B cell (primary cell): ENCODE results near the gene GAD2. TPM values are rescaled to one million over a fixed set of nuclear protein-coding genes. Genes with fewer than 3 reads are reported as not detected.

Experiments
- ATAC-seq: fragments of 200-7000 bp; cut with Tn5 transposase; one replicate; pipeline ENCODE4 v1.10.0; 2021; ENCODE audit warnings: low read depth, mild to moderate bottlenecking, moderate number of reproducible peaks, moderate library complexity
- CTCF ChIA-PET: fragments of 350-600 bp; sonication (Branson Sonifier 250); formaldehyde crosslinking; loops from one replicate; lab custom pipeline; 2021; ENCODE audit warnings: antibody characterized with exemption, inconsistent platforms; lab: Charles Lee
- POLR2A ChIA-PET: fragments of 350-600 bp; sonication (Branson Sonifier 250); formaldehyde crosslinking; loops from one replicate; lab custom pipeline; 2021; ENCODE audit warnings: antibody characterized with exemption; lab: Charles Lee
- DNase-seq: peaks from one replicate; pipeline ENCODE4 v3.0.0; 2013
- H2AFZ ChIP-seq: 2 replicates; pipeline ENCODE4 v1.6.1; 2012; ENCODE audit warnings: mild to moderate bottlenecking, low read depth, low read length; ENCODE audit not compliant: insufficient read depth, poor library complexity, severe bottlenecking
- H3K27ac ChIP-seq, 2 donors: 1 replicate in 1 of 2; 2 replicates in 1 of 2; pipeline ENCODE4 v1.5.1; 2012 to 2013; ENCODE audit warnings: low read length in 2 of 2, mild to moderate bottlenecking in 2 of 2, moderate library complexity in 1 of 2
- H3K27me3 ChIP-seq, 4 experiments: fragments of 200-600 bp in 1 of 4; sonication (generic) in 1 of 4; replicated peaks in 1 of 4; 1 replicate in 2 of 4; 2 replicates in 2 of 4; pipeline versions ENCODE4 v1.6.1 to v1.7.0; 2013 to 2016; ENCODE audit warnings: low read length in 3 of 4, mild to moderate bottlenecking in 2 of 4, mixed read lengths in 1 of 4, moderate library complexity in 1 of 4; ENCODE audit not compliant: insufficient read depth in 4 of 4, control insufficient read depth in 3 of 4; ENCODE audit errors: control extremely low read depth in 1 of 4
- H3K36me3 ChIP-seq, 2 experiments: replicated peaks in 1 of 2; 1 replicate in 1 of 2; 2 replicates in 1 of 2; pipeline versions ENCODE4 v1.6.1 to v1.7.1; 2013; ENCODE audit warnings: low read length in 1 of 2; ENCODE audit not compliant: insufficient read depth in 2 of 2, control insufficient read depth in 1 of 2; ENCODE audit errors: control extremely low read depth in 1 of 2, extremely low read depth in 1 of 2
- H3K4me1 ChIP-seq, 2 donors: fragments of 200-600 bp in 1 of 2; sonication (generic) in 1 of 2; 1 replicate in 1 of 2; 2 replicates in 1 of 2; pipeline versions ENCODE4 v1.5.1 to v1.6.1; 2013 to 2017; ENCODE audit warnings: low read length in 2 of 2; ENCODE audit not compliant: control insufficient read depth in 2 of 2, insufficient read depth in 2 of 2
- H3K4me2 ChIP-seq: replicated peaks from 2 replicates; pipeline ENCODE3; 2012; ENCODE audit warnings: mild to moderate bottlenecking, low read depth, low read length; ENCODE audit not compliant: poor library complexity, severe bottlenecking
- H3K4me3 ChIP-seq, 5 experiments: fragments of 200-600 bp in 1 of 5; sonication (generic) in 1 of 5; 1 replicate in 3 of 5; 2 replicates in 2 of 5; pipeline versions ENCODE4 v1.5.1 to v1.7.0; 2011 to 2016; ENCODE audit warnings: low read length in 4 of 5, mild to moderate bottlenecking in 4 of 5, low read depth in 2 of 5, control low read depth in 1 of 5, moderate library complexity in 1 of 5; ENCODE audit not compliant: insufficient read depth in 1 of 5; ENCODE audit errors: control extremely low read depth in 1 of 5, extremely low read depth in 1 of 5
- H3K79me2 ChIP-seq: fragments of 200-600 bp; sonication (generic); one replicate; pipeline ENCODE4 v1.6.0; 2016; ENCODE audit warnings: low read length; ENCODE audit not compliant: control insufficient read depth, insufficient read depth
- H3K9ac ChIP-seq: fragments of 200-600 bp; sonication (generic); 2 replicates; pipeline ENCODE4 v1.6.1; 2017; ENCODE audit warnings: mild to moderate bottlenecking, low read length, moderate library complexity
- H3K9me3 ChIP-seq, 3 donors: one replicate each; pipeline versions ENCODE4 v1.6.1 to v1.7.1; 2013; ENCODE audit warnings: low read length in 2 of 3; ENCODE audit not compliant: control insufficient read depth in 2 of 3, insufficient read depth in 1 of 3; ENCODE audit errors: control extremely low read depth in 1 of 3
- H4K20me1 ChIP-seq: 2 replicates; pipeline ENCODE4 v1.6.0; 2012; ENCODE audit warnings: mild to moderate bottlenecking, low read length; ENCODE audit not compliant: insufficient read depth, control insufficient read depth, poor library complexity, severe bottlenecking
- H3K27ac Mint-ChIP-seq: one replicate; pipeline ENCODE4 v1.8.0; 2021; ENCODE audit warnings: mixed read lengths
- H3K27me3 Mint-ChIP-seq: one replicate; pipeline ENCODE4 v1.8.0; 2021; ENCODE audit warnings: mixed read lengths
- H3K4me1 Mint-ChIP-seq: one replicate; pipeline ENCODE4 v1.8.0; 2021; ENCODE audit warnings: mixed read lengths
- H3K4me3 Mint-ChIP-seq: one replicate; pipeline ENCODE4 v1.8.0; 2021; ENCODE audit warnings: mixed read lengths
- H3K9me3 Mint-ChIP-seq: one replicate; pipeline ENCODE4 v1.8.0; 2022; ENCODE audit warnings: mixed read lengths; ENCODE audit not compliant: insufficient read depth
- EZH2 ChIP-seq: IDR thresholded peaks from 2 replicates; pipeline ENCODE4 v1.6.1; 2012; ENCODE audit warnings: borderline replicate concordance, low read depth, mild to moderate bottlenecking, moderate library complexity, low read length; ENCODE audit not compliant: insufficient read depth, poor library complexity, severe bottlenecking
- WGBS: methylation state at CpG from one replicate; pipeline ENCODE4 v1.1.5; 2013; ENCODE audit warnings: missing lambda C conversion rate; ENCODE audit not compliant: insufficient coverage; 5-methylcytosine and 5-hydroxymethylcytosine counted together
- intact Hi-C: fragments of 100-400 bp; cut with micrococcal nuclease; formaldehyde crosslinking; loops from one replicate; pipeline ENCODE4 v1.10.0; 2022
- polyA plus RNA-seq: library from polyadenylated mRNA; depleted of rRNA; stranded (reverse); fragments of >200 nt; gene quantifications from 2 replicates; pipeline ENCODE4 v1.2.3, GENCODE V29; 2012
- total RNA-seq, 2 donors: library from RNA; stranded (reverse); fragments of 120-200 nt in 1 of 2; gene quantifications; 1 replicate in 1 of 2; 2 replicates in 1 of 2; pipeline versions ENCODE4 v1.2.3 to v1.2.4, GENCODE V29; 2013 to 2022
- TF ChIP-seq, protein P1 (sequence below): fragments of 200-600 bp; IDR thresholded peaks from one replicate; pipeline ENCODE4 v1.8.0; 2022; ENCODE audit warnings: antibody characterized with exemption, mild to moderate bottlenecking

The GAD2 gene
- total and polyA plus RNA-seq, 2 donors (not counting 1 experiment from before 2014, with no cell fraction given): not detected

GRCh38 chr10:26219676-26220075 is 3.1 kb downstream of the GAD2 start:
- DNase-seq: no peak
- Histone ChIP-seq H3K9ac (no peak overlapping the region), H3K4me3 (no peak overlapping the region), H3K4me2 (no peak overlapping the region), H3K9me3 (peaks cover 0 to 20% (median 0%) of the 10 kb centered on the region in 3 donors), H3K36me3 (no peaks in the 10 kb centered on the region), H3K27ac (no peak overlapping the region), H3K4me1 (peaks cover 31 to 38% of the 10 kb centered on the region in 2 donors), H3K79me2 (no peaks in the 10 kb centered on the region), H4K20me1 (no peaks in the 10 kb centered on the region), H2AFZ (no peak overlapping the region), H3K27me3 (peaks cover 0 to 57% (median 42%) of the 10 kb centered on the region in 4 experiments)
- POLR2A ChIA-PET: no interaction called here
- no peaks in the 10 kb centered on the region for H3K9me3 Mint-ChIP-seq
- TF ChIP-seq, protein P1, sequence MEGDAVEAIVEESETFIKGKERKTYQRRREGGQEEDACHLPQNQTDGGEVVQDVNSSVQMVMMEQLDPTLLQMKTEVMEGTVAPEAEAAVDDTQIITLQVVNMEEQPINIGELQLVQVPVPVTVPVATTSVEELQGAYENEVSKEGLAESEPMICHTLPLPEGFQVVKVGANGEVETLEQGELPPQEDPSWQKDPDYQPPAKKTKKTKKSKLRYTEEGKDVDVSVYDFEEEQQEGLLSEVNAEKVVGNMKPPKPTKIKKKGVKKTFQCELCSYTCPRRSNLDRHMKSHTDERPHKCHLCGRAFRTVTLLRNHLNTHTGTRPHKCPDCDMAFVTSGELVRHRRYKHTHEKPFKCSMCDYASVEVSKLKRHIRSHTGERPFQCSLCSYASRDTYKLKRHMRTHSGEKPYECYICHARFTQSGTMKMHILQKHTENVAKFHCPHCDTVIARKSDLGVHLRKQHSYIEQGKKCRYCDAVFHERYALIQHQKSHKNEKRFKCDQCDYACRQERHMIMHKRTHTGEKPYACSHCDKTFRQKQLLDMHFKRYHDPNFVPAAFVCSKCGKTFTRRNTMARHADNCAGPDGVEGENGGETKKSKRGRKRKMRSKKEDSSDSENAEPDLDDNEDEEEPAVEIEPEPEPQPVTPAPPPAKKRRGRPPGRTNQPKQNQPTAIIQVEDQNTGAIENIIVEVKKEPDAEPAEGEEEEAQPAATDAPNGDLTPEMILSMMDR: no peak
- no peak for TF ChIP-seq EZH2
- peaks cover 89% of the 10 kb centered on the region for H3K27me3 Mint-ChIP-seq
- intact Hi-C loops: no loop called here
- CTCF ChIA-PET: no interaction called here
- H3K4me3 Mint-ChIP-seq: no peak overlapping the region
- 80% methylated on average over 1 of the region's 1 CpG for WGBS
- H3K4me1 Mint-ChIP-seq: peaks cover 27% of the 10 kb centered on the region
- H3K27ac Mint-ChIP-seq: no peak overlapping the region
- ATAC-seq: no peak

- no peak overlapping the region for H3K4me3 ChIP-seq
- peaks cover 19 to 26% of the 10 kb centered on the region in 2 donors for H3K4me1 ChIP-seq
- no peak overlapping the region for H3K9ac ChIP-seq
- H3K27ac ChIP-seq: no peak overlapping the region
- no peaks in the 10 kb centered on the region for H4K20me1 ChIP-seq
- peaks cover 17% of the 10 kb centered on the region for H3K4me1 Mint-ChIP-seq
- H3K79me2 ChIP-seq: no peaks in the 10 kb centered on the region
- no peak overlapping the region for H3K27ac Mint-ChIP-seq
- no peak for ATAC-seq
- ChIA-PET POLR2A (no interaction called here), CTCF (no interaction called here)
- no peaks in the 10 kb centered on the region for H3K36me3 ChIP-seq
- no peaks in the 10 kb centered on the region for H3K9me3 Mint-ChIP-seq
- no peak overlapping the region for H2AFZ ChIP-seq
- H3K27me3 ChIP-seq: peaks cover 0 to 49% (median 39%) of the 10 kb centered on the region in 4 experiments
- H3K9me3 ChIP-seq: peaks cover 0 to 13% (median 0%) of the 10 kb centered on the region in 3 donors
- intact Hi-C loops: no loop called here
- H3K27me3 Mint-ChIP-seq: peaks cover 88% of the 10 kb centered on the region
- H3K4me2 ChIP-seq: no peak overlapping the region
- DNase-seq: no peak
- H3K4me3 Mint-ChIP-seq: no peak overlapping the region
- TF ChIP-seq, protein P1: no peak
- no peak for TF ChIP-seq EZH2
These were observed 4.3 kb downstream of the GAD2 start for GRCh38 chr10:26220901-26221300.
